Prostate gland (tissue), 2 donors: ENCODE results near the gene SRRM2.

ENCODE experiments used
- CTCF ChIP-seq, 4 experiments: fragments of 200-600 bp in 2 of 4; fragments of 450-650 bp in 2 of 4; sonication (generic) in 2 of 4; IDR thresholded peaks; 1 replicate in 3 of 4; 2 replicates in 1 of 4; pipeline ENCODE4 v1.5.1; 2016 to 2019; ENCODE audit warnings: antibody characterized with exemption in 4 of 4, mild to moderate bottlenecking in 2 of 4, moderate library complexity in 2 of 4
- POLR2AphosphoS5 ChIP-seq: sonication (generic); formaldehyde crosslinking; IDR thresholded peaks from one replicate; pipeline ENCODE4 v1.6.1; 2017; ENCODE audit warnings: antibody characterized with exemption

- TF ChIP-seq CTCF (IDR thresholded peaks at IDR 0.05) (no peak), POLR2AphosphoS5 (no peak)
Measured at GRCh38 chr16:2787406-2787805, 35.0 kb downstream of the SRRM2 start, which contains the start of gene PRSS33.
